GM21526 (cell line): ENCODE results near the gene OGG1.

Experiments used
- ATAC-seq: cut with Tn5 transposase; IDR thresholded peaks from one replicate; pipeline ENCODE4 v1.9.1; 2021; ENCODE audit warnings: moderate library complexity; ENCODE audit not compliant: unreplicated experiment, low FRiP score

OGG1 gene

DNA sequence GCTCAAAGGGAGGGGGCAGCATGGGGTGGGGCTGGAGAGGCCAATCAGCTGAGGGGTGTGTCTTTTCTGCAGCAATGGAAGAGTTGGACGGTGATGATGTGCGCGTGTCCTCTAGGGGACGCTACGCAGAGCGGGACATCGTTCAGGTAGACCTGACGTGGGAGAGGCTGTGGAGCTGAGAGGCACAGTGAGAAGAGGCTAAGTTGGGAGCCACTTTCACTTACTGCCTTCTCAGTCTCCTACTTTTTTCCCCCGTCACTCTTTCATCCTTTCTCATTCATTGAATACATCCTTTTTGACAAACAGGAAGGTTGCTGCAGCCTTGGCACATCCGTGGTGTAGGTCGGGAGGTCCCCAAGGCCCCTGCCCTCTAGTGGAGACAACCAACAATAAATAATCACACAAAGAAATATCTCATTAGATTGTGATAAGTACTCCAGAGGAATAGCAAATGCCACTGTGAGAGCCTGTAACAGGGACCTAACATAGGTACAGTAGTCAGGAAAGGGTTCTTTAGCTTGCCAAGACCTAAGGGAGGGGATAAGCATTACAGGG lies 22.6 kb upstream of the OGG1 start:
- no peak for ATAC-seq

DNA sequence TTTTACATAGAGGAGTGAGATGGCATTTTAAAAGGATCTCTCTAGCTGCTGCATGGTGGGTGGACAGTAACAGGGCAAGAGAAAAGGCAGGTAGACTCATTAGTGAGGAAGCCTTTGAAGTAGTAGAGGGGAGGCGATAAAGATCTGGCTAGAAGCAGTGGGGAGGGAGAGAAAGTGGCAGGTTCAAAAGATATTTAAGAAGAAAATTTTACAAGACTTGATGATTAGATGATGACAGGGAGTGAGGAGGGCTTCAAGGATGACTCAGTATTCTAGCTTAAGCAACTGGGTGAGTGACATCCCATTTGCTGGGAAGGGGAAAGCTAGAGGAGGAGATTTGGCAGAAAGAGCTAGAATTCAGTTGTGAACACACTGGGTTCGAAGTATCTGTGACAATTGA lies 22.0 kb upstream of the OGG1 start:
- no peak for ATAC-seq

DNA sequence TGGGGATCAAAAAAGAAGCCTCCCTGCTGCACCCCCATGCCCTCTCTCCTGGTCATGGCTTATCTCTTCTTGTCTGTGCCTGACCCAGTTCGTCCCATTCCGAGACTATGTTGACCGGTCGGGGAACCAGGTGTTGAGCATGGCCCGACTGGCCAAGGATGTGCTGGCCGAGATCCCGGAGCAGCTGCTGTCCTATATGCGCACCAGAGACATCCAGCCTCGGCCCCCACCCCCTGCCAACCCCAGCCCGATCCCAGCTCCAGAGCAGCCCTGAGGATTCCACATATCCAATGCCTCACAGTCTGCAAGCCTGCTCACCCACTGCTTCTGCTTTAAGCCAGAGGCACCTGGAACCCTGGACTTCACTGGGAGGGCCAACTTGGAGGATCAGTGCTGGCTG lies 20.3 kb upstream of the OGG1 start:
- no peak for ATAC-seq

DNA sequence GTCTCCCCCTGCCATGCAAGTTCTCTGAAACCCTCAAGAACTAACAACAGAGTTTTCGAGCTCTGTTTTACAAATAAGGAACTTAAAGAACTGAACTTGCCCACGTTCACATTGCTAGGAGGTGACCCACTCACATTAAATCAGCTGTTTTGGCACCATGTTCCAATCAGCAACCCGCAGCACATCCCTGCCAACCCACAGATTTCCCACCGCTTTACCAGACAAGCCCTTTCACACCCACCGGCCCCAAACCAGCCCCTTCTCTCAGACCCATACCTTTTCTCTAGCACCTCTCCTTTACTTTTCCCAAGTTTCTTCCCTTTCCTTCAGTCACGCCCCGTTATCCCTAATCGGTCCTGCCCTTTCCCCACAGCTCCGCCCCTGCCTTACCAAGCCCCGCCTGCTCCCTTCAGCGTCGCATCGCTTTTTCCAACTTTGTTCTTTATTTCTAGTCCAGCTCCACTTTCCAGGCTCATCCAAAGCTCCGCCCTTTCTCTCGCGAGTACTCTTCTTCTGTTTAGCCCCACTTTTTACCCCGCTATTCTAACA lies 19.0 kb upstream of the OGG1 start:
- peak; percentile 27 for ATAC-seq

DNA sequence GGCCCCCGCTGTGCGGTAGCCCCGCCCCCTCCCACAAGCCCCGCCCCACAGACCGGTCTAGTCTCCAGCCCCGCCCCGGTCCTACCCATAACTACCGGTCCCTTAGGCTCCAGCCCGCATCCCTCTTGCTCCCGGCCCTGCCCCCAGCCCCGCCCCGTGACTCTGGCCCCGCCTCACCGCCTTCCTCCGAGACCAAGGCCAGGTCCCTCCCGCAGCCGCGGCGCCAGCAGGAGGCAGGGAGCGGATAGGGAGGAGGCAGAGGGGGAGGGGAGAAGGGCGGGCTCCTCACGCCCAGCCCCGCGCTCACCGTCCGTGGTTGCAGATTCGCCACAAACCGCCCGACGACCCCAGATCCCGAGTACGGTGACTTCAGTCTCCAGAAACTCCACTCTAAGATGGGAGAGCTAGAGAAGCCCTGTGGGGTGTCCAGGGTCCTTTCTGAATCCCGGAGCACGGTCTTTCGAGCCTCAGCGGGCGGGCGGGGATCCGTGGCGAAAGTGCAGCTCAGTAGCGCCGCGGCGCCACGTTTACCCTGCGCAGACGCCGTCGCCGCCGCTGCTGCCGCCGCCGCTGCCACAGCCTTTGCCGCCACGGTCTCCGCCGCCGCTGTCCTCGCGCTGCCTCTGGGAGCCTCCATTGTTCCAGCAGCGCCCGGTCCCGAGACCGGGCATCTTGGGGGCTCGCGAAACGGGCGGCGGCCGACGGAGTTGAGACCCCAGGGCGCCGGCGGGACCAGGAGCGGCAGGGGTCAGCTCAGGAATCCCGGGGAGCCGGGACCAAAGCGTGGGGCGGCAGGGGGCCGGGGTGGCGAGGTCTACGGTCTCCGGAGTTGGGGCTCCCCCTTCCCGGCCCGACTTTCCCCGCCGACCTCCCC lies 18.3 kb upstream of the OGG1 start, which contains the start of gene BRPF1:
TSS of gene BRPF1 (plus strand) at position 530 of the 874 bp plus-strand sequence. CDS start 2,406 bp downstream, outside the sequence.
- peak; percentile 92 for ATAC-seq

DNA sequence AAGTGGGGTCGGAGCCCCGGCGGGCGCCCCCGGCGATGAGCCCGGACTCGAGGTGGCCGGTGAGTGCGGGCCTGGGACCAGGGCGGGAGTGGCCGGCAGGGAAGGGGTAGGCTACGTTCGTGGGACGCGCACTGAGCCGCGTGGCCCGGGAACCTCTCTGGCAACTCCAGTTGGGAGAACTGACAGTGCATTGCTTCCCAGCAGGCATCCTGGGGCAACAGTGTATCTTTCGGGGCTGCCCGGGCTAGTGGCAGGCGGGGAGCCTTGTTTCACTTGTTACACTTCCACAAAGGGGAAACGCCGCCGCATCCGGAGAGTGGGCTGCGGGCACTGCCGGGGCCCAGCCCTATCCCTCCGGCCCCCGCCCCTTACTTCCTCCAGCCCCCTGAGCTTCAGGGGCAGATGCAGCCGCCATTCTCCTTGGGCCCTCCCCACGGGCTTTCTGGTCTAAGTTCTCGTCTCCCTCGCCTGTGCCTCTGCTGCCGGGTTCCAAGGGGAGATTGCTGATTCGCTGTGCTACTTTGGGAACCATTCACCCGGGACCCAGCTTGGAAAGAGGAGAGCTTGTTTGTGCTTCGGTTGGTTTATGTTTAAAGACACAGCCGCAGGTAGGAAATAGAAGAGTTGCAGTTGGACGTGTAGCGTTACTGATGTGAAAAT lies 17.5 kb upstream of the OGG1 start:
- peak; percentile 5 for ATAC-seq

DNA sequence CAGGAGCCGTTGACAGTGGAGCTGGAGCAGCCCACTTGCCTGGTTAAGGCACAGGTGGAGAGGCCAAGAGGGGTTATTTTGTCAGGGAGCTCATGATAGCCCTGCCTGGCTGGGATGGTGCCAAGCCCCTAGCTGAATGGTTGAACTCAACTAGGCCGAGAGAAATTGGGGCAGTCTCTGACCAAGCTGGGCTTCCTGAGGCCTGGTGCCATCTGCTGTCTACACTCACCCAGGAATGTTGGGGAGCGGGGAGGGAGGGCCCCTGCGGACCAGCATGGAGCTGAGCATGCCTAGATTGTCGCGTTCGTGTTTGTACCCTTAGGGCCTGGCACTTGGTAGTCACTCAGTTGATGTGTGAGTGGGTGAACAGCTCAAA lies 17.0 kb upstream of the OGG1 start:
- no peak for ATAC-seq

DNA sequence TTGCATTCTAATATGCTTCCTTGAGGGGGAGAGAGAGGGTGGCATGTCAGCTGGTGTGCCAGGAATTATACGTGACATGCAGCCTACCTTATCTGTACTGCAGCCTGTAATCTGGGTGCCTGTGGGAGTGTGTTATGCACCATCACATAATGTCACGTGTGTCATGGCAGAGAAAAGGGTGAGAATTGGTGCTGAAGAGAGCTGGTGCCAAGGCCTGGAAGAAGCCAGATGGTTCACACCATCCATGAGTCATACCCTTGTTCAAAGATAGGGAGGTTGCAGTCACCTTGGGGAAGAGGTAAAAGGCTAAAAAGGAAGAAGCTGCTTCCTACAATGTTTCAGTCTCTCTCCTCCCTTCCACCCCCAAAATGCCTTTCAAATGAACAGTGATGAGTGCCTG lies 12.9 kb upstream of the OGG1 start:
- ATAC-seq, result no peak

DNA sequence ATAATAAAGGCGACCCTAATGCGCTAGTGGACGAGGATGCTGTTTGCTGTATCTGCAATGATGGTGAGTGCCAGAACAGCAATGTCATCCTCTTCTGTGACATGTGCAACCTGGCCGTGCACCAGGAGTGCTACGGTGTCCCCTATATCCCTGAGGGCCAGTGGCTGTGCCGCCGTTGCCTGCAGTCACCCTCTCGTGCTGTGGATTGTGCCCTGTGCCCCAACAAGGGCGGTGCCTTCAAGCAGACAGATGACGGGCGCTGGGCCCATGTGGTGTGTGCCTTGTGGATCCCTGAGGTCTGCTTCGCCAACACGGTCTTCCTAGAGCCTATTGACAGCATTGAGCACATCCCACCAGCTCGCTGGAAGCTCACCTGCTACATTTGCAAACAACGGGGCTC lies 10.6 kb upstream of the OGG1 start:
- ATAC-seq, result no peak

DNA sequence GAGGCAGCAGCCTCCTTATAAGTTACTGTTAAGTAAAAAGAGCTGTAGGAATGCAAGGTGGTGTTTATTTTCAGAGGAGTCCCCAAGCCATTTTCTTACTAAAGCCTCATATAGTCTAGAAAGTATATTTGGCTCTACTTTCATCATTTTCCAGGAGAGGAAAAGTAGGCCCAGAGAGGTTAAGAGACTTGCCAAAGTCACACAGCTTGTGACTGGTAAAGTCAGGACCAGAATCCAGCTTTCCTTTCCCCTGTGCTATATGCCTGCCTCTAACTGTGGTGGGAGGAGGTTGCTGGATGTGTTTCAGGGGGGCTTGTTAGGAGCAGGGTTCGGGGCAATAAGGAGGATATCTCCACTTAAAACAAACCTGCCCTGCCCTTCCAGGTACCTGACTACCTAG lies 7.2 kb upstream of the OGG1 start:
- no peak for ATAC-seq

DNA sequence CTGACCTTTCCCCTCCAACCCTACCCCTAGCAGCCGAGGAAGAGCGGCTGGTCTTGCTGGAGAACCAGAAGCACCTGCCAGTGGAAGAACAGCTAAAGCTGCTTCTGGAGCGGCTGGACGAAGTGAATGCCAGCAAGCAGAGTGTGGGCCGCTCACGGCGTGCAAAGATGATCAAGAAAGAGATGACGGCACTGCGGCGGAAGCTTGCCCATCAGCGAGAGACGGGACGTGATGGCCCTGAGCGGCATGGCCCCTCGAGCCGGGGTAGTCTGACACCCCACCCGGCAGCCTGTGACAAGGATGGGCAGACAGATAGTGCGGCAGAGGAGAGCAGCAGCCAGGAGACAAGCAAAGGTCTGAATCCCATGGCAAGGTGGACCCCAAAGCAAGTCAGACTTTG lies 6.2 kb upstream of the OGG1 start:
- ATAC-seq, result no peak

DNA sequence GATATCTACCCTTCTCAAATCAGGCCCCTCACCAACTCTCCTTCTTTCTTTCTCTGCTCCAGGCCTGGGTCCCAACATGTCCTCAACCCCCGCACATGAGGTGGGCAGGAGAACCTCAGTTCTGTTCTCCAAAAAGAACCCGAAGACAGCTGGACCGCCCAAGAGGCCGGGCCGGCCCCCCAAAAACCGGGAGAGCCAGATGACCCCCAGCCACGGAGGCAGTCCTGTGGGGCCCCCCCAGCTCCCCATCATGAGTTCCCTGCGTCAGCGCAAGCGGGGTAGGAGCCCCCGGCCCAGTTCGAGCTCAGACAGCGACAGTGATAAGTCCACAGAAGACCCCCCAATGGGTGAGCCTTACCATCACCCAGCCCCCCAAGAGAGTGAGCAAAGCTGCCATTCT lies 5.6 kb upstream of the OGG1 start:
- ATAC-seq, result no peak

DNA sequence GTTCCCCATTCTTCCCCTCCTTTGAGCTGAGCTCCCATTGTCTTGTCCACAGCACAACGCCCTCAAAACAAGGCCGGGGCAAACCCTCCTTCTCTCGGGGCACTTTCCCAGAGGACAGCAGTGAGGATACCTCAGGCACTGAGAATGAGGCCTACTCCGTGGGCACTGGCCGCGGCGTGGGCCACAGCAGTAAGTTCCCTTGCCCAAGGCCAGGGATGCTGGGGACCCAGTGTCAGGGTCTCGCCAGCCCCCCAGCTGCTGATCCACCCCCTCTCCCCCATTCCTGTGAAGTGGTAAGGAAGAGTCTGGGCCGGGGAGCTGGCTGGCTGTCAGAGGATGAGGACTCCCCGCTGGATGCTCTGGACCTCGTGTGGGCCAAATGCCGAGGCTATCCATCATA lies 4.2 kb upstream of the OGG1 start:
- no peak for ATAC-seq

DNA sequence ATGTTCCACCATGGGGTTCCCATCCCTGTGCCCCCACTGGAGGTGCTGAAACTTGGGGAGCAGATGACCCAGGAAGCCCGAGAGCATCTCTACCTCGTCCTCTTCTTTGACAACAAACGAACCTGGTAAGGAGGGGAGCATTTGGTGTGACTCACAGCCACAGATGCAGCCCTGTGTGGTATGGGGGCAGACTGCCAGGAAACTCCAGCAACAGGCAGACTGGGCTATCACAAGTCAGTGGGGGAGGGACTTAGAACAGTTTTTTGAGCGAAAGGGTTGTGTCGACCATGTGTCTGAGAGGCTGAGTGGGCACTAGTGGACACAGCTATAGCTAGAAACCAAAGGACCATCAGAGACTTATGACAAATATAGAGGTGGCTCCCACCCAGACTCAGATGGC lies 3.4 kb upstream of the OGG1 start:
- ATAC-seq, result no peak

DNA sequence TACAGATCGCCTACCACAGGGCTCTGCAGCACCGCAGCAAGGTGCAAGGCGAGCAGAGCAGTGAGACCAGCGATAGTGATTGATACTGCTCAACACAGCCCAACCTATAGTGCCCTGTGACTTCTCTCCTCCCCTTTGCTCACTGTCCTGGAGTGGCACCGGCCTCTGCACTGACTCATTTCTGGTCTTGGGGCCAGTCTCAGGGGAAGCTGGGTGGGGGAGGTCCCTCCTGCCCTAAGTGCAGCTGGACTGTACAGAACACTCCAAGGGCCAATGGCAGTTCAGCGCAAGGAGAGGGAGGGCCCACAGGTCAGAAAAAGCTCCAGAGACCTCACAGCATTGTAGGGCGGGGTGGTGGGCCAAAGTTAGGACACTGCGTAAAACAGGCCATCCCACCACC lies 2.5 kb upstream of the OGG1 start:
- no peak for ATAC-seq

DNA sequence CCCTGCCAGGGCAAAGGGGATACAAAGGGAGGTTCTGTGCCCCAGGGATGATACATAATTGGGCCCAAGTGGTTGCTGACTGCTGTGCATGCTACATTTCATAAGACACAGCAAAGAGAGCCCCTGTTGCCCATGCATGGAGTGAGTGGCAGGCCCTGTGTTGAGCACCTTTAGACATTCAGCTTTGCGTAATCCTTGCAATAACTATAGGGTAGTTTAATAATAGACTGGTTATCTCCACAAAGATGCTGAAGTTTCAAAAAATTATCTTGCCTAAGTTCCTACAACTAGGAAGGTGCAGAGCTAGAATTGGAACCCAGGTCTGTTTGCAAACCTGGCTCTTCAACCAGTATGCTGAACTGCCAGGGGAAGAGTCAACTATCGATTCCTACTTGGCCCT lies 1.7 kb upstream of the OGG1 start:
- no peak for ATAC-seq

DNA sequence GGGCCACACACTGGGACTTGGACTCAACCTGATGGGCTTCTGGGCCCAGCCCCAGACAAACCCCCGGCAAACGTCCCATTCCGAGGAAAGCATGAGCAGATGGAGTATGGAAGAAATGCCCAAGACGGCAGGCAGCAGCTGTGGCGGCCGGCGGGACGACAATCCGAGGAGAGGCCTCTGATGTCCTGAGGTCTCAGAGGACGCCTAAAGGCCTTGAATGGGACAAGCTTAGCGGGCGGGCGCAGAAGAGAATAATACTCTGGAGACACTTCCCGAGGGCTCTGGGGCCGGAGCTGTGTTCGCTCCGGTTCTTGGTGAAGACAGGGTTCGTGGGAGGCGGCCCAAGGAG lies 482 bp upstream of the OGG1 start:
- no peak for ATAC-seq

DNA sequence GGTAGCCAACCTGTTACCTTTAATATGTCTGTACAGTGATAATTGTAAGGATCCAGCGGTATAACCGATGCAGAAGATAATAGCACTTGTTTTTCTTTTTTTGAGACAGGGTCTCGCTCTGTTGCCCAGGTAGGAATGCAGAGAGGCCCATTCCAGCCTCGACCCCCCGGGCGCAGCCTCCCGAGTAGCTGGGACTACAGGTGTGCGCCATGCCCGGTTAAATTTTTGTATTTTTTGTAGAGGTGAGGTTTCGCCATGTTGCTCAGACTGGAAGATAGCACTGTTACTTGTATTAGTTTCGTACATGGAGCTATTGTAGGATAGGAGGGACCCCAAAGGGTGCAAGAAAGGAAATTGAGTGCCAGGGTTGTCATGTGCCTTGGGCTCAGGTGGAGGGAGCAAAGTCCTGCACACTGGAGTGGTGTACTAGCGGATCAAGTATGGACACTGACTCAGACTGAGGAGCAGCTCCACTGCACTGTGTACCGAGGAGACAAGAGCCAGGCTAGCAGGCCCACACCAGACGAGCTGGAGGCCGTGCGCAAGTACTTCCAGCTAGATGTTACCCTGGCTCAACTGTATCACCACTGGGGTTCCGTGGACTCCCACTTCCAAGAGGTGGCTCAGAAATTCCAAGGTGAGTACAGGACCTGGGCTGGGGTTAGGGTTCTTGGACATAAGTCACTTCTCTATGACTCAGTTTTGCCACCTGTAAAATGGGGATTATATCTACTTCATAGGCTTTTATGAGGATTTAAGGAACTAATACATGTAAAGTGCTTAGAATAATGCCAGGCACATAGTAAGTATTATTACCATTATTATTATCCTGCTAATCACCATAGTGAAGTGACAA lies 1.0 kb downstream of the OGG1 start:
- ATAC-seq, result no peak

DNA sequence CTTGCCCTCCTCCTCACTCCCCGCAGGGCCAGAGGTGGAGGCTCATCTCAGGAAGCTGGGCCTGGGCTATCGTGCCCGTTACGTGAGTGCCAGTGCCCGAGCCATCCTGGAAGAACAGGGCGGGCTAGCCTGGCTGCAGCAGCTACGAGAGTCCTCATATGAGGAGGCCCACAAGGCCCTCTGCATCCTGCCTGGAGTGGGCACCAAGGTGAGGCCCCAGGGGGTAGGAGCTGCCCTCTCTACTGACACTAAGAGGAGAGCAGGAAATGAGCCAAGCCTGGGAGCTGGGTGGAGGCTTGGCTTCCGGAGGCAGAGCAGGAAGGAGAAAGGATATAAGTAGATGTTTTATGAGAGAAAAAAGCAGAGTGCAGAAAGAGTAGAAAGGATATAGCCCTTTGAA lies 4.9 kb downstream of the OGG1 start:
- ATAC-seq, result no peak

DNA sequence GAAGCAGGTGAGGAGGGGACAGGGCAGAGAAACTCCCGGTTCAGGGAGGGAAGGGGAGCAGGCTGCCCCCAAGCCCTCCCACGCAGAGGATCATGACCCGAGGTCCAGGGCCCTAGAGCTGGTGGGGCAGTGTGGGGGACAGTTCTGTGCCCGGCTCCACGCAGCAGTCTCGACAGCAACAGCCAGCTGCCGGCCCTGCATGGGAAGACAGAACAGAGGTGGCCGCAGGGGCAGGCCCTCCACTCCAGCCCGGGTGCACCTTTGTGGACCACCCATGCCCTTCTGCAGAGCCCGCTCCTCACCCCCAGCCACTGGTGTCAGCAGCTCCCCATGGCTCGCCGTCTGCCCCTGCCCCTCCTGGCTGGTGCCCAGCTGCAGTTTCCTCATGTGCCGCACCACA lies 7.7 kb downstream of the OGG1 start:
- no peak for ATAC-seq
